Neural progenitor cell (in vitro differentiated cells): Measurements from ENCODE around the gene FFAR3.

Source experiments
- EZH2 ChIP-seq: fragments of 200-600 bp; sonication (generic); IDR thresholded peaks from 2 replicates; pipeline ENCODE4 v1.6.1; 2017; ENCODE audit warnings: antibody characterized with exemption, mild to moderate bottlenecking, moderate library complexity
- TF ChIP-seq, protein P1 (sequence below): fragments of 200-600 bp; sonication (generic); IDR thresholded peaks from 2 replicates; pipeline ENCODE4 v1.5.1; 2017; ENCODE audit warnings: antibody characterized with exemption, mild to moderate bottlenecking

DNA sequence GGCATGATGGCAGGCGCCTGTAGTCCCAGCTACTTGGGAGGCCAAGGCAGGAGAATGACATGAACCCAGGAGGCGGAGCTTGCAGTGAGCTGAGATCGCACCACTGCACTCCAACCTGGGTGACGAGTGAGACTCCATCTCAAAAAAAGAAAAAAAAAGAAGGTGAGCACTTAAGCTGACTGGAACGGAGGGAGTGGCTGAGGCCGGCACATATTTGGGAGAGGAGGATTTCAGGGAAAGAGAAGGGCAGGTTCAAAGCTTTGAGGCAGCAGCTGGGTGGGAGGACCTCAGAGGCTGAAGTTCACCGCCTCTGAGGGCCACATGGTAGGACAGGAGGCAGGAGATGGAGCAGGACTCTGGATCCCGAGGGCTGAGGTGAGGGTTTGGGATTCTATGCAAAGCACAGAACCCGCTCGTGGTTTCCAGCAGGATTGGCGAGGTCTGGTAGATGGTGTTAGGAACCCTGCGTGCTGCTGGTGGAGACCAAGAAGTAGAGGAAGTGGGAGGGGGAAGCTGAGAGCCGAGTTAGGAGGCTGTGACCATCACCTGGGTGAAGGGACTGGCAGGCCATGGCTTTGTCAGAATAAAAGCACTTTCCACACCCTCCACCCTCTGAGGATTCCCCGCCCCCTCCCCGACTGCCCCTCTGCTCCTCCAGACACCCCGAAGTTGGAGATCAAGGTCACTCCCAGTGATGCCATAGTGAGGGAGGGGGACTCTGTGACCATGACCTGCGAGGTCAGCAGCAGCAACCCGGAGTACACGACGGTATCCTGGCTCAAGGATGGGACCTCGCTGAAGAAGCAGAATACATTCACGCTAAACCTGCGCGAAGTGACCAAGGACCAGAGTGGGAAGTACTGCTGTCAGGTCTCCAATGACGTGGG lies 20.9 kb upstream of the FFAR3 start:
- TF ChIP-seq, protein P1, sequence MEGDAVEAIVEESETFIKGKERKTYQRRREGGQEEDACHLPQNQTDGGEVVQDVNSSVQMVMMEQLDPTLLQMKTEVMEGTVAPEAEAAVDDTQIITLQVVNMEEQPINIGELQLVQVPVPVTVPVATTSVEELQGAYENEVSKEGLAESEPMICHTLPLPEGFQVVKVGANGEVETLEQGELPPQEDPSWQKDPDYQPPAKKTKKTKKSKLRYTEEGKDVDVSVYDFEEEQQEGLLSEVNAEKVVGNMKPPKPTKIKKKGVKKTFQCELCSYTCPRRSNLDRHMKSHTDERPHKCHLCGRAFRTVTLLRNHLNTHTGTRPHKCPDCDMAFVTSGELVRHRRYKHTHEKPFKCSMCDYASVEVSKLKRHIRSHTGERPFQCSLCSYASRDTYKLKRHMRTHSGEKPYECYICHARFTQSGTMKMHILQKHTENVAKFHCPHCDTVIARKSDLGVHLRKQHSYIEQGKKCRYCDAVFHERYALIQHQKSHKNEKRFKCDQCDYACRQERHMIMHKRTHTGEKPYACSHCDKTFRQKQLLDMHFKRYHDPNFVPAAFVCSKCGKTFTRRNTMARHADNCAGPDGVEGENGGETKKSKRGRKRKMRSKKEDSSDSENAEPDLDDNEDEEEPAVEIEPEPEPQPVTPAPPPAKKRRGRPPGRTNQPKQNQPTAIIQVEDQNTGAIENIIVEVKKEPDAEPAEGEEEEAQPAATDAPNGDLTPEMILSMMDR, result no peak
- no peak for TF ChIP-seq EZH2
